ENCODE data around the gene AR. TPM values are rescaled to one million over a fixed set of nuclear protein-coding genes. Genes with fewer than 3 reads are reported as not detected.
"Not testable (repeated sequence)": the region's sequence is repeated elsewhere in the genome, so short reads cannot be mapped to it uniquely, and the experiment has no call there.

AR gene
- total RNA-seq, 6 experiments from 2014 or later: 12.2 to 18.2 (median 15.5) TPM

GRCh38 chrX:67665583-67665982 is 121.8 kb downstream of the AR start:
- Mint-ChIP-seq H3K27me3 (ENCODE audit: insufficient read depth) (no peaks in the 10 kb centered on the region), H3K9me3 (peaks cover 15% of the 10 kb centered on the region), H3K4me3 (no peak overlapping the region), H3K36me3 (ENCODE audit: low read depth) (peaks cover 20% of the 10 kb centered on the region), H3K27ac (peak overlapping the region; percentile 42), H3K4me1 (ENCODE audit: low read depth) (peaks cover 18% of the 10 kb centered on the region)
- TF ChIP-seq CTCF (IDR thresholded peaks at IDR 0.05): no peak
- DNase-seq: peak; percentile 1

GRCh38 chrX:67670717-67671116 is 126.9 kb downstream of the AR start:
- H3K36me3 Mint-ChIP-seq (ENCODE audit: low read depth); H3K9me3 Mint-ChIP-seq; DNase-seq; H3K27me3 Mint-ChIP-seq (ENCODE audit: insufficient read depth); H3K4me3 Mint-ChIP-seq; H3K27ac Mint-ChIP-seq: not testable (repeated sequence)
- H3K4me1 Mint-ChIP-seq (ENCODE audit: low read depth): peaks cover 19% of the 10 kb centered on the region

- DNase-seq: no peak
- peaks cover 6% of the 10 kb centered on the region for H3K4me1 Mint-ChIP-seq (ENCODE audit: low read depth)
Observed at GRCh38 chrX:67673741-67674274, 130.0 kb downstream of the AR start.

GRCh38 chrX:67674741-67675140 is 130.9 kb downstream of the AR start:
- H3K9me3 Mint-ChIP-seq: no peaks in the 10 kb centered on the region
- peaks cover 6% of the 10 kb centered on the region for H3K4me1 Mint-ChIP-seq (ENCODE audit: low read depth)
- no peak for TF ChIP-seq CTCF (IDR thresholded peaks at IDR 0.05)
- H3K27ac Mint-ChIP-seq: no peak overlapping the region
- no peak for DNase-seq
- H3K36me3 Mint-ChIP-seq (ENCODE audit: low read depth): no peaks in the 10 kb centered on the region
- peaks cover 4% of the 10 kb centered on the region; the same call in 1 of the 2 replicates for H3K27me3 Mint-ChIP-seq (ENCODE audit: insufficient read depth)
- H3K4me3 Mint-ChIP-seq: no peak overlapping the region

More at GRCh38 chrX:67673741-67674274, 130.0 kb downstream of the AR start:
- no peaks in the 10 kb centered on the region for H3K9me3 Mint-ChIP-seq
- peaks cover 4% of the 10 kb centered on the region; the same call in 1 of the 2 replicates for H3K27me3 Mint-ChIP-seq (ENCODE audit: insufficient read depth)
- H3K36me3 Mint-ChIP-seq (ENCODE audit: low read depth): no peaks in the 10 kb centered on the region
- no peak for TF ChIP-seq CTCF (IDR thresholded peaks at IDR 0.05)
- H3K4me3 Mint-ChIP-seq: no peak overlapping the region
- H3K27ac Mint-ChIP-seq: no peak overlapping the region

- no peak for TF ChIP-seq CTCF (IDR thresholded peaks at IDR 0.05)
- Mint-ChIP-seq H3K27me3 (ENCODE audit: insufficient read depth) (no peaks in the 10 kb centered on the region), H3K4me1 (ENCODE audit: low read depth) (peaks cover 10% of the 10 kb centered on the region), H3K9me3 (no peaks in the 10 kb centered on the region), H3K27ac (no peak overlapping the region), H3K36me3 (ENCODE audit: low read depth) (peaks cover 25% of the 10 kb centered on the region), H3K4me3 (no peak overlapping the region)
- no peak for DNase-seq
Observed at GRCh38 chrX:67684136-67684535, 140.3 kb downstream of the AR start.

- DNase-seq: peak; percentile 34
- Mint-ChIP-seq H3K27ac (peak overlapping the region; percentile 58), H3K4me3 (no peak overlapping the region), H3K4me1 (ENCODE audit: low read depth) (peaks cover 39% of the 10 kb centered on the region), H3K9me3 (no peaks in the 10 kb centered on the region), H3K27me3 (ENCODE audit: insufficient read depth) (peaks cover 2% of the 10 kb centered on the region; the same call in 1 of the 2 replicates), H3K36me3 (ENCODE audit: low read depth) (peaks cover 19% of the 10 kb centered on the region)
- no peak for TF ChIP-seq CTCF (IDR thresholded peaks at IDR 0.05)
Observed at GRCh38 chrX:67692246-67692645, 148.4 kb downstream of the AR start.

Data from HFFc6 (cell line).